Measurements from ENCODE around the gene GIT2.

- TF ChIP-seq ETV6 (CRISPR knock-in tag; IDR thresholded peaks at IDR 0.05): no peak
- TF ChIP-seq, protein P1, sequence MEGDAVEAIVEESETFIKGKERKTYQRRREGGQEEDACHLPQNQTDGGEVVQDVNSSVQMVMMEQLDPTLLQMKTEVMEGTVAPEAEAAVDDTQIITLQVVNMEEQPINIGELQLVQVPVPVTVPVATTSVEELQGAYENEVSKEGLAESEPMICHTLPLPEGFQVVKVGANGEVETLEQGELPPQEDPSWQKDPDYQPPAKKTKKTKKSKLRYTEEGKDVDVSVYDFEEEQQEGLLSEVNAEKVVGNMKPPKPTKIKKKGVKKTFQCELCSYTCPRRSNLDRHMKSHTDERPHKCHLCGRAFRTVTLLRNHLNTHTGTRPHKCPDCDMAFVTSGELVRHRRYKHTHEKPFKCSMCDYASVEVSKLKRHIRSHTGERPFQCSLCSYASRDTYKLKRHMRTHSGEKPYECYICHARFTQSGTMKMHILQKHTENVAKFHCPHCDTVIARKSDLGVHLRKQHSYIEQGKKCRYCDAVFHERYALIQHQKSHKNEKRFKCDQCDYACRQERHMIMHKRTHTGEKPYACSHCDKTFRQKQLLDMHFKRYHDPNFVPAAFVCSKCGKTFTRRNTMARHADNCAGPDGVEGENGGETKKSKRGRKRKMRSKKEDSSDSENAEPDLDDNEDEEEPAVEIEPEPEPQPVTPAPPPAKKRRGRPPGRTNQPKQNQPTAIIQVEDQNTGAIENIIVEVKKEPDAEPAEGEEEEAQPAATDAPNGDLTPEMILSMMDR (IDR thresholded peaks at IDR 0.05): no peak
- TF ChIP-seq, protein P2, sequence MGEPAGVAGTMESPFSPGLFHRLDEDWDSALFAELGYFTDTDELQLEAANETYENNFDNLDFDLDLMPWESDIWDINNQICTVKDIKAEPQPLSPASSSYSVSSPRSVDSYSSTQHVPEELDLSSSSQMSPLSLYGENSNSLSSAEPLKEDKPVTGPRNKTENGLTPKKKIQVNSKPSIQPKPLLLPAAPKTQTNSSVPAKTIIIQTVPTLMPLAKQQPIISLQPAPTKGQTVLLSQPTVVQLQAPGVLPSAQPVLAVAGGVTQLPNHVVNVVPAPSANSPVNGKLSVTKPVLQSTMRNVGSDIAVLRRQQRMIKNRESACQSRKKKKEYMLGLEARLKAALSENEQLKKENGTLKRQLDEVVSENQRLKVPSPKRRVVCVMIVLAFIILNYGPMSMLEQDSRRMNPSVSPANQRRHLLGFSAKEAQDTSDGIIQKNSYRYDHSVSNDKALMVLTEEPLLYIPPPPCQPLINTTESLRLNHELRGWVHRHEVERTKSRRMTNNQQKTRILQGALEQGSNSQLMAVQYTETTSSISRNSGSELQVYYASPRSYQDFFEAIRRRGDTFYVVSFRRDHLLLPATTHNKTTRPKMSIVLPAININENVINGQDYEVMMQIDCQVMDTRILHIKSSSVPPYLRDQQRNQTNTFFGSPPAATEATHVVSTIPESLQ (CRISPR knock-in tag; IDR thresholded peaks at IDR 0.05): no peak
- TF ChIP-seq FOXJ3 (CRISPR knock-in tag; IDR thresholded peaks at IDR 0.05; ENCODE audit: borderline replicate concordance): no peak
- TF ChIP-seq TP53 (CRISPR knock-in tag; IDR thresholded peaks at IDR 0.05): no peak
- TF ChIP-seq CBFB (CRISPR knock-in tag; IDR thresholded peaks at IDR 0.05; ENCODE audit: low read depth): no peak
- no peak for TF ChIP-seq SP1 (CRISPR knock-in tag; conservative IDR thresholded peaks at IDR 0.05)
- no peak for TF ChIP-seq TCF7 (CRISPR knock-in tag; IDR thresholded peaks at IDR 0.05; ENCODE audit: low read depth)
- TF ChIP-seq TEAD4 (CRISPR knock-in tag; IDR thresholded peaks at IDR 0.05): no peak
- TF ChIP-seq NFE2L1 (CRISPR knock-in tag; IDR thresholded peaks at IDR 0.05): no peak
- TF ChIP-seq ZNF396 (CRISPR knock-in tag; IDR thresholded peaks at IDR 0.05; ENCODE audit: borderline replicate concordance): no peak
- no peak for TF ChIP-seq CREM (CRISPR knock-in tag; IDR thresholded peaks at IDR 0.05)
- TF ChIP-seq, protein P3, sequence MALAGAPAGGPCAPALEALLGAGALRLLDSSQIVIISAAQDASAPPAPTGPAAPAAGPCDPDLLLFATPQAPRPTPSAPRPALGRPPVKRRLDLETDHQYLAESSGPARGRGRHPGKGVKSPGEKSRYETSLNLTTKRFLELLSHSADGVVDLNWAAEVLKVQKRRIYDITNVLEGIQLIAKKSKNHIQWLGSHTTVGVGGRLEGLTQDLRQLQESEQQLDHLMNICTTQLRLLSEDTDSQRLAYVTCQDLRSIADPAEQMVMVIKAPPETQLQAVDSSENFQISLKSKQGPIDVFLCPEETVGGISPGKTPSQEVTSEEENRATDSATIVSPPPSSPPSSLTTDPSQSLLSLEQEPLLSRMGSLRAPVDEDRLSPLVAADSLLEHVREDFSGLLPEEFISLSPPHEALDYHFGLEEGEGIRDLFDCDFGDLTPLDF (CRISPR knock-in tag; IDR thresholded peaks at IDR 0.05): no peak
- TF ChIP-seq ZNF232 (CRISPR knock-in tag; IDR thresholded peaks at IDR 0.05): no peak
Measured at GRCh38 chr12:110015132-110015531, 19.0 kb upstream of the GIT2 start.

Data from WTC11 (cell line).